NB4 (cell line): ENCODE data around the gene STAG1.
"Not testable (repeated sequence)": the region's sequence is repeated elsewhere in the genome, so short reads cannot be mapped to it uniquely, and the experiment has no call there.

Experiments used
- DNase-seq: peaks from one replicate; pipeline ENCODE4 v3.0.0; 2010; ENCODE audit warnings: low read depth
- H3K4me3 ChIP-seq: one replicate; pipeline ENCODE4 v1.5.1; 2011; ENCODE audit warnings: mild to moderate bottlenecking, low read depth, low read length, moderate library complexity
- CTCF ChIP-seq: IDR thresholded peaks from one replicate; pipeline ENCODE4 v1.5.1; 2012; ENCODE audit warnings: low read depth, low read length
- MAX ChIP-seq: IDR thresholded peaks from 2 replicates; pipeline ENCODE4 v1.6.1; 2011; ENCODE audit warnings: low read depth, low read length
- MYC ChIP-seq: IDR thresholded peaks from 2 replicates; pipeline ENCODE4 v1.6.1; 2011; ENCODE audit warnings: low read depth, low read length
- POLR2A ChIP-seq: IDR thresholded peaks from 2 replicates; pipeline ENCODE4 v1.6.1; 2011; ENCODE audit warnings: mild to moderate bottlenecking; ENCODE audit not compliant: insufficient read length; ENCODE audit errors: extremely low read depth

Gene STAG1

DNA sequence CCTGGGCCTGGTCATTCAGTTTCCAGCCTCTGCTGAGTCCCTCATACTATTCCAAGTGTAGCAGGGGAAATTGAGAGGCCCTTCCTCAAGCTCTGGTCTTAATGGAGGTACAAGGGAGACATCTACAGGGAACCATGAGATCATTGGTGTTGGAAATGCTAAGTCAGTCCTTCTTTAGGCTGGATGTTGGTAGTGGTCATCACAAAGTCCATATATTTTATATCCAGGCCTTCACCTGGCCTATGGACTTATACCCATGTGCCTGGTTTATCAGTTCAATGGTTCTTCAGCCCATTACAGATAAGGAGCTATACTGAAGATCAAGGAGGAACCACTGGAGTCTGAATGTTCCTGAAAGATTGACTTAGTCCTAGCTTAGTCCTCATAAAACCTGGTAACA is 135.0 kb downstream of the STAG1 start:
- TF ChIP-seq CTCF (no peak), POLR2A (no peak), MAX (no peak), MYC (no peak)
- no peak overlapping the region for H3K4me3 ChIP-seq
- DNase-seq, result peak; percentile 20

DNA sequence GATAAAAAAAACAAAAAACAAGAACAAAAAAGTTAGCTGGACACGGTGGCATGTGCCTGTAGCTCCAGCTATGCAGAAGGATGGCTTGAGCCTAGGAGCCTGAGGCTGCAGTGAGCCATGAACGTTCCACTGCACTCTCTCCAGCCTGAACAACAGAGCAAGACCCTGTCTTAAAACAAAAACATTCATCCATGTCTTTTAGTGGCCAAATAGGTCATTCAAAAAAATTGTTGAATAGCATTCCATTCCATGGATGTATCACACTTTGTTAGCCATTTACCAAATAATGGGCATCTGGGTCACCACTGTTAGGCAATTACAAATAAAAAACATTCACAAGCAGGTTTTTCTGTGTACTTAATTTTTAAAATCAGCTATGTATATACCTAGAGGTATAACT is 139.7 kb downstream of the STAG1 start:
- no peak for DNase-seq
- TF ChIP-seq CTCF (no peak), MAX (no peak), POLR2A (no peak), MYC (no peak)
- no peak overlapping the region for H3K4me3 ChIP-seq

- TF ChIP-seq CTCF, result no peak
- TF ChIP-seq POLR2A, result no peak
- no peak for TF ChIP-seq MAX
- TF ChIP-seq MYC, result no peak
- no peak for DNase-seq
- H3K4me3 ChIP-seq, result no peak overlapping the region
Observed at GRCh38 chr3:136606990-136607389, 145.2 kb downstream of the STAG1 start.

DNA sequence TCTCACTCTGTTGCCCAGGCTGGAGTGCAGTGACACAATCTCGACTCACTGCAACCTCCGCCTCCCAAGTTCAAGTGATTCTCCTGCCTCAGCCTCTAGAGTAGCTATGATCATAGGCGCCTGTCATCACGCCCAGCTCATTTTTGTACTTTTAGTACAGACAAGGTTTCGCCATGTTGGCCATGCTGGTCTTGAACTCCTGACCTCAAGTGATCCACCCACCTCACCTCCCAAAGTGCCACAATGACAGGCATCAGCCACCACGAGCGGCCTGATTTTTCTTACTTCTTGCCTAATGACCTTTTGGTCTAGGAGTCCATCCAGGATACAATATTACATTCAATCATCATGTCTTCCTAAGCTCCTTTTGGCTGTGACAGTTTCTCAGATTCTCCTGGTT is 146.0 kb downstream of the STAG1 start:
- H3K4me3 ChIP-seq, DNase-seq: not testable (repeated sequence)

GRCh38 chr3:136604961-136605360 is 147.2 kb downstream of the STAG1 start:
- TF ChIP-seq MYC (no peak), MAX (no peak), CTCF (no peak), POLR2A (no peak)
- no peak overlapping the region for H3K4me3 ChIP-seq
- DNase-seq, result no peak

- no peak overlapping the region for H3K4me3 ChIP-seq
- DNase-seq, result no peak
- no peak for TF ChIP-seq MYC
- TF ChIP-seq MAX, result no peak
- TF ChIP-seq POLR2A, result no peak
- TF ChIP-seq CTCF, result no peak
Observed at GRCh38 chr3:136602818-136603217, 149.4 kb downstream of the STAG1 start.
